ENCODE measurements around the gene FAT1.
"Not testable (repeated sequence)": the region's sequence is repeated elsewhere in the genome, so short reads cannot be mapped to it uniquely, and the experiment has no call there.

The FAT1 gene

GRCh38 chr4:186666252-186666651, 57.4 kb downstream of the FAT1 start:
- no peaks in the 10 kb centered on the region for H3K9me3 ChIP-seq
- H3K4me1 ChIP-seq = peaks cover 0 to 19% (median 12%) of the 10 kb centered on the region in 4 donors
- H3K27ac ChIP-seq = no peak overlapping the region
- H3K27me3 ChIP-seq = no peaks in the 10 kb centered on the region
- DNase-seq = no peak
- H3K36me3 ChIP-seq = peaks cover 0 to 17% (median 7%) of the 10 kb centered on the region in 3 donors
- no peak overlapping the region for H3K4me3 ChIP-seq
- intact Hi-C loops (cut with DNase I; ENCODE audit: low total_unique reads) = loop anchor here (5.0 kb wide), 1 partner anchor 61 kb away; no protein-coding TSS in a partner anchor
- TF ChIP-seq, protein P1, sequence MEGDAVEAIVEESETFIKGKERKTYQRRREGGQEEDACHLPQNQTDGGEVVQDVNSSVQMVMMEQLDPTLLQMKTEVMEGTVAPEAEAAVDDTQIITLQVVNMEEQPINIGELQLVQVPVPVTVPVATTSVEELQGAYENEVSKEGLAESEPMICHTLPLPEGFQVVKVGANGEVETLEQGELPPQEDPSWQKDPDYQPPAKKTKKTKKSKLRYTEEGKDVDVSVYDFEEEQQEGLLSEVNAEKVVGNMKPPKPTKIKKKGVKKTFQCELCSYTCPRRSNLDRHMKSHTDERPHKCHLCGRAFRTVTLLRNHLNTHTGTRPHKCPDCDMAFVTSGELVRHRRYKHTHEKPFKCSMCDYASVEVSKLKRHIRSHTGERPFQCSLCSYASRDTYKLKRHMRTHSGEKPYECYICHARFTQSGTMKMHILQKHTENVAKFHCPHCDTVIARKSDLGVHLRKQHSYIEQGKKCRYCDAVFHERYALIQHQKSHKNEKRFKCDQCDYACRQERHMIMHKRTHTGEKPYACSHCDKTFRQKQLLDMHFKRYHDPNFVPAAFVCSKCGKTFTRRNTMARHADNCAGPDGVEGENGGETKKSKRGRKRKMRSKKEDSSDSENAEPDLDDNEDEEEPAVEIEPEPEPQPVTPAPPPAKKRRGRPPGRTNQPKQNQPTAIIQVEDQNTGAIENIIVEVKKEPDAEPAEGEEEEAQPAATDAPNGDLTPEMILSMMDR (IDR thresholded peaks at IDR 0.05) = no peak

DNA sequence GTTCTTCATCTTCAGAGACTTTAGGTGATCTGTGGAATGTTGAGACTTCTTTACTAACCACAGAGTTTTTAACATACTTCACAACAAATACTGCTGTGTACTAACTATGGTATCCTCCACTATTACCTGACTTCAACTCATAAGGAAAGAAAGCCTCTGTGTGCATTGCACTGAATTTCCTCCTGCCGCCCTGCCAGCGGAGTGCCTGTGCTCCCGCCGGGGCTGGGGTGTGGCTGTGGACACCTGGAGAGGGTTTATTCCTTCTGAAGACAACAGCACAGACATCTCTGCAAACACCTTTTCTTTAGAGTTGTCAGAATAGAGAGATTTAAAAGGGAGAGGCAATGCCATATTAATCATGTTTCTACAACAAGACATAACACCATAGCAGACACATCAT, 63.3 kb downstream of the FAT1 start:
- TF ChIP-seq, protein P1 (IDR thresholded peaks at IDR 0.05) = no peak
- H3K4me1 ChIP-seq = peaks cover 0 to 8% (median 0%) of the 10 kb centered on the region in 4 donors
- no peak for DNase-seq
- H3K36me3 ChIP-seq = peaks cover 0 to 35% (median 23%) of the 10 kb centered on the region in 3 donors
- no peak overlapping the region for H3K4me3 ChIP-seq
- H3K27ac ChIP-seq = no peak overlapping the region
- no peaks in the 10 kb centered on the region for H3K27me3 ChIP-seq
- no peaks in the 10 kb centered on the region for H3K9me3 ChIP-seq
- intact Hi-C loops (cut with DNase I; ENCODE audit: low total_unique reads) = no loop called here

DNA sequence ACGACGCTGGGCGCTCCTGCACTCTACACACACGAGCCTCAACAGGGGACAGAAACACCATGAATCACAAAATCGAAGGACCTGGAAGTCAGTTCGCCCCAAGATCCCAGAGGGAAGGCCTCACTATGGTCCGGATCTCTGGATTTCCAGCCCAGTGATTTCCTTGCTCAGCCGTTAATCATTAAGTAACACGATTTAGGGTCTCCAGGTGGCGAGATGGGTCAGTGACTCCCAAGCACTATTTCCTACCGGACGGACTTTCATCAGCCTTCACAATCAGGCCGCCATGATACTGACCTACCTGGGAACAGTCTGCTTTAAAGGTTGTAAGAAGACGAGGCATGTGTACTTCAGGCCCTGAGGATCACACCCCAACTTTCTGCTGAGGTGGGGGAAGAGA, 63.7 kb downstream of the FAT1 start:
- Histone ChIP-seq H3K27me3 (no peaks in the 10 kb centered on the region), H3K27ac (no peak overlapping the region), H3K9me3 (no peaks in the 10 kb centered on the region), H3K4me1 (peaks cover 0 to 8% (median 0%) of the 10 kb centered on the region in 4 donors), H3K4me3 (no peak overlapping the region), H3K36me3 (peaks cover 0 to 35% (median 23%) of the 10 kb centered on the region in 3 donors)
- DNase-seq = no peak
- TF ChIP-seq, protein P1 (IDR thresholded peaks at IDR 0.05) = no peak
- intact Hi-C loops (cut with DNase I; ENCODE audit: low total_unique reads) = no loop called here

- H3K27me3 ChIP-seq; H3K9me3 ChIP-seq; H3K4me1 ChIP-seq; intact Hi-C loops (cut with DNase I; ENCODE audit: low total_unique reads); H3K27ac ChIP-seq; H3K4me3 ChIP-seq; DNase-seq: not testable (repeated sequence)
- peaks cover 0 to 35% (median 23%) of the 10 kb centered on the region in 3 donors for H3K36me3 ChIP-seq
These were observed 64.2 kb downstream of the FAT1 start for GRCh38 chr4:186659456-186659855.

- H3K9me3 ChIP-seq = no peaks in the 10 kb centered on the region
- no peaks in the 10 kb centered on the region for H3K27me3 ChIP-seq
- DNase-seq = no peak
- intact Hi-C loops (cut with DNase I; ENCODE audit: low total_unique reads) = no loop called here
- peaks cover 0 to 11% (median 0%) of the 10 kb centered on the region in 4 donors for H3K4me1 ChIP-seq
- TF ChIP-seq, protein P1 (IDR thresholded peaks at IDR 0.05) = no peak
- H3K4me3 ChIP-seq = no peak overlapping the region
- peaks cover 0 to 35% (median 23%) of the 10 kb centered on the region in 3 donors for H3K36me3 ChIP-seq
- no peak overlapping the region for H3K27ac ChIP-seq
These were observed 65.0 kb downstream of the FAT1 start for GRCh38 chr4:186658657-186659056.

DNA sequence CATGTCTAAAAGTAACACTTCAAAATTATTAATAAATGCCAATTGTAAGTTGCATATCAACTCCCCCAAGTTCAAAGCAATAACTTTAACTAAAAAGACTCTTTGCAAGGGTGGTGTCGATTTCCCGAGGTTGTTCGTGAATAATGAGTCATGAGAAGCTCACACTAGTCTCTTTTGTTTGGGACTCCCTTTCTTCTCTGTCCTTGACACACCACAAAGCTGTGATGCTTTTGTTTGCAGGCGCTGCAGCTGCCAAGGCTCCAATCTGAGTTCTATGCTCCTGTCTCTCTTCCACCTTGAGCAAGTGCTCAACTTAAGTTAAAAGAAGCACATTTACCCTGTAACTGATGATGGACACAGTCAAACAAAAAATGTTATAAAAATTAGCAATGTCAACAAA, 65.9 kb downstream of the FAT1 start:
- DNase-seq = no peak
- no peak overlapping the region for H3K27ac ChIP-seq
- intact Hi-C loops (cut with DNase I; ENCODE audit: low total_unique reads) = no loop called here
- H3K9me3 ChIP-seq = no peaks in the 10 kb centered on the region
- no peak overlapping the region for H3K4me3 ChIP-seq
- TF ChIP-seq, protein P1 (IDR thresholded peaks at IDR 0.05) = no peak
- no peaks in the 10 kb centered on the region for H3K27me3 ChIP-seq
- H3K4me1 ChIP-seq = peaks cover 0 to 20% (median 0%) of the 10 kb centered on the region in 4 donors
- peaks cover 0 to 29% (median 23%) of the 10 kb centered on the region in 3 donors for H3K36me3 ChIP-seq
